Lung microvascular endothelial cell (primary cell): ENCODE data around the gene RASIP1. TPM values are rescaled to one million over a fixed set of nuclear protein-coding genes. Genes with fewer than 3 reads are reported as not detected.

Experiments used
- DNase-seq, 2 donors: peaks; one replicate each; pipeline versions ENCODE4 v3.0.0 to v3.0.0-alpha.2; 2010; ENCODE audit warnings: low read depth in 2 of 2
- total RNA-seq: library from RNA; depleted of rRNA; stranded (reverse); fragments of >200 nt; gene quantifications from 2 replicates; pipeline ENCODE4 v1.2.1, GENCODE V29; 2014

RASIP1 gene
- total RNA-seq, 1 donor from 2014 or later: 74.0 TPM

DNA sequence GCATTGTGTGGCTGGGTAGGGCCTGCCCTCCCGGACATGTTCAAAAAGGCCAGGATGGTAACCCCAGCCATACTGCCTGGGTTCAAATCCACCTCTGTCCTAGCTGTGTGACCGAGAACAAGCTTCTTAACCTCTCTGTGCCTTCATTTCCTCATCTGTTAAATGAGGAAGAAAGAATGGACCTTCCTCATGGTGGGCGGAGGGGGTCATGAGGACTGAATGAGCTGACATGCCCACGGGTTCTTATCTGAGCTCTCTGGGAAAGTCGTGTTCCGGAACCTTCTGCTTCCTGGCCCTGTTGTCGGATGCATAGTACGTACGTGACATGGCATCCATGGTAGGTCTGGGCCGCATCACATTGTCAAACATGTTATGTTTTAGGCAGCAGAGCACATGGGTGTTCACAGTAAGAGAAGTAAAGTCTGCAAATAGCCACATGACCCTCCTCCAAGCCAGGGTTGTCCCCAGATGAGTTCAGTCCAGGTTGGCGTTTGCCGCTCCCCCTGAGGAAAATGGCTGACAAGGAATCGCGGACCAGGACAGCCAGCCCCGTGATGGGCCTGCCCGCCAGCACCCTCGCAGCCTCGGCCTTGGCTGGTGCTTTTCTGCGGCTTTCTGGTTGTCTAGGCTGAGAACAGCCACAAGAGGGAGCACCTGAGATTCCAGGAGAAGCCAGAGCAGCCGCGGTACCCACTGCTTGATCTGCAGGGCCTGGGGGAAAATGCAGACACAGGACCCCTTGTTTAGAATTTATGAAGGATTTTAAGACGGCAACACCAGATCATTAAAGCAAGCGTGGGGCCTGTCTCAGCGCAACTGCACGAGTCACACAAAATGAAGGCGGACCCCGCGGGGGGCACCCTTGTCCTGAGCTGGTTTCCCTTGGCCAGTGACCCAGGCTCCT is 65.2 kb downstream of the RASIP1 start:
- peak; percentile 81 to 88 for DNase-seq

DNA sequence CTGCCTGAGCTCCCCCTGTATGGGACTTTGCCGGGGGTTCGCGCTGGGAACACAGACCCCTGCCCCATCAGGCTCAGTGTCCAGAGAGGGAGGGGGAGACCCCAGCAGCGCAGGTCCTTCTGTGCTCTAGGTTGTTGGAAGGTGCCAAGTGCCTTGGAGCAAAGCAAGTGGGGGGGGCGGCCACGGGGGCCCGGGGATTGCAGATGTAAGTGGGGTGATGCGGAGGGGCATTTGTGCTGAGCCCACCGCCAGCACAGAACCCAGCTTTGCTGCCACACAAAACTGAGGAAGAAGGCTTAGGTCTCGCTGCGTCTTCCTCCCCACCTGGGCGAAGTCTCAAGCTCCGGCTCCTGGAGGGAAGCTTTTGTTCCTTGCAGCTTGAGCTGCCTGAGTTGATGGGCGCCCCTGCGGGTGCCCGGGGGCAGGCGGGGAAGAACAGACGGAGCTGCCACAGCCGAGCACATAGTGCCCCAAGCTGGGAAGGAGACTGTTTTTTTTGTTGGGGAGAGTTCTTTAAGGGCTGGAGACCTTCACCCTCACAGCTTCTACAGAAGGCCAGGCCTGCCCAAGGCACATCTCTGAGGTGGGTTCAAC is 66.1 kb downstream of the RASIP1 start:
- DNase-seq: no peak

- no peak for DNase-seq
Measured at GRCh38 chr19:48673436-48674100, 66.8 kb downstream of the RASIP1 start.

- DNase-seq: no peak
Measured at GRCh38 chr19:48672994-48673393, 67.4 kb downstream of the RASIP1 start, which contains the start of gene NTN5. Gene NTN5 (minus strand): TSS chr19:48673017. CDS start chr19:48670986, 2,031 bp downstream.

GRCh38 chr19:48671446-48671995 is 68.9 kb downstream of the RASIP1 start:
- DNase-seq: no peak

DNA sequence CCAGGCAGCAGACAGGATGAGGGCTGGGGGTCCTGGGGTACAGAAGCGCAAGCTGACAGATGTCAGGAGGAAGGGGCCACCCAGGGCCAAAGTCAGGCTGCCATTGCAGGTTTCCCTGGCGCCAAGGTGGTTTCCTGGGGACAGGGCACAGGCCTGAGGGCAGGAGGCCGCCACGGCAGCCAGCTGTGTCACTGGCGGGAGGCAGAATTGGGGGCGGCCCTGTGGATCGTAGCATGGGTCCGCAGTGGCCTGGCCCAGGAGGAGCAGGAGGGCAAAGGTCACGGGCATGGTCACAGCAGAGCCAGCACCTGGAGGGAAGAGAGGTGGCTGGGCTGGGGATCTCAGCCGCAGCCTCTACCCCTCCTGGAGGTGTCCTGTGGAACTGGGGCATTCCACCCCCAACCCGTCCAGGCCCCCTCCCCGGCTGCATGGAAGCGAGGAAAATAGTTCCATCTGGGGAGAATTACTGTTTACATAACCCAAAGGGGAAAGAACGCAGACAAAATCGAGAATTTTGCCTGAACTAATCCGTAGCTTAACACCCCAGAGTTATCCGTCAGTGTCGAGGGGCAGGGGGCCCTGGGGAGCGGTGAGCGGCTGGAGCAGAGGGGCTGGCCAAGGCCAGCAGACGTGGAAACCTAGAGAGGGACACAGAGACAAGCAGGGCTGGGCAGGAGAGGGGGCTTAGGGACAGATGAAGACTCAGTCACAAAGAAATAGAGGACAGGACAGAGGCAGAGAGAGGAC is 69.5 kb downstream of the RASIP1 start:
- no peak for DNase-seq

Other genes with a start within 250 kb of the RASIP1 start
- under 0.01 TPM in 1 of 2 replicates, not detected in the other for gene LMTK3, start 228.8 kb downstream of the RASIP1 start, total RNA-seq
- not detected in 2 replicates for gene SULT2B1, start 188.4 kb downstream of the RASIP1 start, total RNA-seq
- not detected in 2 replicates for gene SPACA4, start 133.9 kb downstream of the RASIP1 start, total RNA-seq
- gene FAM83E, start 125.5 kb downstream of the RASIP1 start, total RNA-seq: 0.40 and 0.65 TPM in 2 replicates
- 2,223 and 2,324 TPM in 2 replicates for gene RPL18, start 121.4 kb downstream of the RASIP1 start, total RNA-seq
- 5.4 and 6.3 TPM in 2 replicates for gene SPHK2, start 121.1 kb downstream of the RASIP1 start, total RNA-seq
- 0.87 and 3.4 TPM in 2 replicates for gene DBP, start 103.2 kb downstream of the RASIP1 start, total RNA-seq
- gene CA11, start 94.4 kb downstream of the RASIP1 start, total RNA-seq: 3.1 and 8.1 TPM in 2 replicates
- not detected in 2 replicates for gene NTN5, start 67.6 kb downstream of the RASIP1 start, total RNA-seq
- not detected in 2 replicates for gene FUT2, start 44.6 kb downstream of the RASIP1 start, total RNA-seq
- under 0.01 and 0.22 TPM in 2 replicates for gene MAMSTR, start 20.9 kb downstream of the RASIP1 start, total RNA-seq
- gene IZUMO1, start 6.3 kb upstream of the RASIP1 start, total RNA-seq: 0.20 and 0.22 TPM in 2 replicates
- gene FUT1, start 12.0 kb upstream of the RASIP1 start, total RNA-seq: 4.8 and 8.3 TPM in 2 replicates
- under 0.01 TPM in 1 of 2 replicates, not detected in the other for gene FGF21, start 14.9 kb upstream of the RASIP1 start, total RNA-seq
- gene BCAT2, start 70.4 kb upstream of the RASIP1 start, total RNA-seq: 26.2 and 28.3 TPM in 2 replicates
- gene HSD17B14, start 95.9 kb upstream of the RASIP1 start, total RNA-seq: 0.60 and 2.6 TPM in 2 replicates
- gene PLEKHA4, start 128.0 kb upstream of the RASIP1 start, total RNA-seq: 2.4 and 7.1 TPM in 2 replicates
- gene PPP1R15A, start 131.8 kb upstream of the RASIP1 start, total RNA-seq: 21.6 and 63.9 TPM in 2 replicates
- gene TULP2, start 158.1 kb upstream of the RASIP1 start, total RNA-seq: under 0.01 TPM in 2 replicates
- gene NUCB1, start 159.7 kb upstream of the RASIP1 start, total RNA-seq: 118 and 160 TPM in 2 replicates
- gene DHDH, start 193.1 kb upstream of the RASIP1 start, total RNA-seq: under 0.01 TPM in 1 of 2 replicates, not detected in the other
- gene BAX, start 214.3 kb upstream of the RASIP1 start, total RNA-seq: 96.8 and 101 TPM in 2 replicates
- 928 and 942 TPM in 2 replicates for gene FTL, start 224.7 kb upstream of the RASIP1 start, total RNA-seq